MG63 (cell line): Measurements from ENCODE around the gene SH2D2A. TPM values are rescaled to one million over a fixed set of nuclear protein-coding genes. Genes with fewer than 3 reads are reported as not detected.

ENCODE experiments used
- DNase-seq: peaks from one replicate; pipeline ENCODE4 v3.0.0-alpha.2; 2020
- H3K27me3 ChIP-seq: fragments of 250-450 bp; sonication (Bioruptor Pico); 2 replicates; pipeline ENCODE4 v1.5.1; 2020; ENCODE audit warnings: mild to moderate bottlenecking, moderate library complexity
- H3K36me3 ChIP-seq: fragments of 250-450 bp; sonication (Bioruptor Pico); 2 replicates; pipeline ENCODE4 v1.5.1; 2020; ENCODE audit warnings: mild to moderate bottlenecking, moderate library complexity
- H3K4me3 ChIP-seq: fragments of 250-450 bp; sonication (Bioruptor Pico); 2 replicates; pipeline ENCODE4 v1.5.1; 2020; ENCODE audit warnings: mild to moderate bottlenecking, moderate library complexity
- H3K9me3 ChIP-seq: fragments of 250-450 bp; sonication (Bioruptor Pico); 2 replicates; pipeline ENCODE4 v1.5.1; 2020; ENCODE audit warnings: mild to moderate bottlenecking, moderate library complexity
- total RNA-seq: library from RNA; depleted of rRNA; stranded (reverse); fragments of >200 nt; shearing (Covaris generic); gene quantifications from 2 replicates; pipeline ENCODE4 v1.2.3, GENCODE V29; 2014; ENCODE audit warnings: low replicate concordance

Gene SH2D2A
- total RNA-seq, 1 experiment from 2014 or later: not detected

- no peak for DNase-seq
- H3K9me3 ChIP-seq: no peaks in the 10 kb centered on the region
- no peak overlapping the region for H3K4me3 ChIP-seq
- no peaks in the 10 kb centered on the region for H3K27me3 ChIP-seq
- H3K36me3 ChIP-seq: no peaks in the 10 kb centered on the region
Observed at GRCh38 chr1:156812293-156812990, 4.2 kb downstream of the SH2D2A start.

DNA sequence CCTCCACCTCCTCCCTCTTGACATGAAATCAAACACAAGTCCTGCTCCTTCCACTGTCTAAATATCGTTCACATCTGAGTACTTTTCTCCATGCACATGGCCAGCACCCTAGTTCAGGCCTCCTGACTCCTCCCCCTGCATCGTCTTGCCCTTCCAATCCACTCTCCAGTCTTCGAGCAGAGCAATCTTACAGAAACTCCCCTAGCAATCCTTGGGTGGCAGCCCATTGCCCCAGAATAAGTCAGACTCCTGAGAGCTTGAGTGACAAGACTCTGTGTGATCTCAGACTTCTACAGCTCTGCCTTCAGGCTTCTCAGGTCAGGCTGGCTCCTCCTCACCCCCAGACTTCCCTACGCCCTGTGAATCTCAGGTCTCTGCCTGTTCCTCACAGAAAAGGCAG is 5.5 kb downstream of the SH2D2A start:
- Histone ChIP-seq H3K27me3 (no peaks in the 10 kb centered on the region), H3K9me3 (no peaks in the 10 kb centered on the region), H3K4me3 (no peak overlapping the region), H3K36me3 (peaks cover 3% of the 10 kb centered on the region; the same call in 1 of the 2 replicates)
- no peak for DNase-seq

GRCh38 chr1:156809711-156810366 is 6.8 kb downstream of the SH2D2A start:
- Histone ChIP-seq H3K9me3 (no peaks in the 10 kb centered on the region), H3K36me3 (peaks cover 3% of the 10 kb centered on the region; the same call in 1 of the 2 replicates), H3K4me3 (no peak overlapping the region), H3K27me3 (no peaks in the 10 kb centered on the region)
- DNase-seq: no peak

DNA sequence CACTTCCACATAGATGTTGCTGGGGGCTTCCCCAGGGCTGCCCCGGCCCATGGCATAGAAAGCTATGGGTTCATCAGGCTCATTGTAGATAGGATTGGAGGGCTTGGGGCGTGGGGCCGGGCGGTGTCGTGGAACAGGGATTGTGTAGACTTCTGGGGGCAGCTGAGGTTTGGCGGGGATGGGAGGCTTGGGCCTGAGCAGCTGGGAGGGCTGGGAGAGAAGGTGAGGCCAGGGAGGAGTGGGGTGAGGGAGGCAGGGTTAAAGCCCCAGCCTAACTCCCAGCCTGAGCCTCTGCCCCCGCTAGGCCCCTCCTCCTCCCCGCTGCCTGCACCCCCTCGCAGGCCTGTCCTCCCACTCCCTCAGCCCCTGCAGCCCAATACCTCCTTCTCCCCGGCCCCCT is 7.4 kb downstream of the SH2D2A start:
- H3K9me3 ChIP-seq: no peaks in the 10 kb centered on the region
- no peaks in the 10 kb centered on the region for H3K27me3 ChIP-seq
- no peak for DNase-seq
- H3K4me3 ChIP-seq: no peak overlapping the region
- H3K36me3 ChIP-seq: peaks cover 3% of the 10 kb centered on the region; the same call in 1 of the 2 replicates

- H3K4me3 ChIP-seq: no peak overlapping the region
- H3K36me3 ChIP-seq: peaks cover 3% of the 10 kb centered on the region; the same call in 1 of the 2 replicates
- H3K27me3 ChIP-seq: no peaks in the 10 kb centered on the region
- H3K9me3 ChIP-seq: no peaks in the 10 kb centered on the region
- DNase-seq: no peak
Observed at GRCh38 chr1:156808186-156809030, 8.2 kb downstream of the SH2D2A start.

- Histone ChIP-seq H3K36me3 (peaks cover 5% of the 10 kb centered on the region; the same call in 1 of the 2 replicates), H3K4me3 (no peak overlapping the region), H3K9me3 (no peaks in the 10 kb centered on the region), H3K27me3 (no peaks in the 10 kb centered on the region)
- DNase-seq: no peak
Observed at GRCh38 chr1:156807627-156808026, 9.0 kb downstream of the SH2D2A start.

DNA sequence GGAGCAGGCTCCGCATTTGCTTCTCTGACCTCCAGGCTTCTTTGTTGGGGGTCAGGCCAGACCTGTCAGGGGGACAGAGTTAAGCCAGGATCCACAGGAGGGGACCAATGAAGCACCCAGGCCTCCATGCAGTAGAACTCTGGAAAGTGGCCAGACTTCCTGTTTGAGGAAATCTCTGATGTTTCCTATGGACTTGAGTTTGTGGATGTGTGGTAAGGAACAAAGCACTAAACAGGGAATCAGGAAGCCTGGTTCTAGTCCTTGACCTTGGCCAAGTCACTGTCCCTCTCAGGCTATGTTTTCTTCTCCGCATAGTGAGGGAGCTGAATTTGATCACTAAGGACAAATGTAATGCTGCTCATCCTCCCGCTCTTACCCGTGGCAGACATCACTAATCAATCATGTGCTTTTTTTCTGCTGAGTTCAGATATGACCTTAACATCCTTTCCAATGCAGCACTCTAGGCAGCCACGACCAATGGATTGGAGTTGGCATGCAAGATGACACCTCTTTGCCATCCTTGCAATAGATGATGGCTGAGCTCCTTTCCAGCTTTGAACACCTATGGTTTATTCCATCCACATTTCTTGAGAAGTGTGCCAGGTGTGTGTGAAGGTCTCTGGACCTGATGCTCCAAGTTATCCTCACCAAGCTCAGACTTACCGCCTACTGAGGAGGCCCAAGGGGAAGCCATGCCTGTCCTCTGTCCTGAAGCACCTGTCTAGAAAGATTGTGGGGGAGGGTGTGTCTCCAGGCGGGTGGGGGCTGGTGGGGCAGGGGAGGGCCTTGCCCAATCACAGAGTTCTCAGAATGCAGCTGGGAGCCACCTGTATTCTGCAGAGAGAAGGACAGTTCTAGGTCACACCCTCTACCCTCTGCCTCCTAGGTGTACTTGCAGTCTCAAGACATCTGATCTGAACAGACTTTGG is 9.9 kb downstream of the SH2D2A start:
- DNase-seq: no peak
- no peak overlapping the region for H3K4me3 ChIP-seq
- H3K9me3 ChIP-seq: no peaks in the 10 kb centered on the region
- no peaks in the 10 kb centered on the region for H3K27me3 ChIP-seq
- peaks cover 11% of the 10 kb centered on the region for H3K36me3 ChIP-seq

DNA sequence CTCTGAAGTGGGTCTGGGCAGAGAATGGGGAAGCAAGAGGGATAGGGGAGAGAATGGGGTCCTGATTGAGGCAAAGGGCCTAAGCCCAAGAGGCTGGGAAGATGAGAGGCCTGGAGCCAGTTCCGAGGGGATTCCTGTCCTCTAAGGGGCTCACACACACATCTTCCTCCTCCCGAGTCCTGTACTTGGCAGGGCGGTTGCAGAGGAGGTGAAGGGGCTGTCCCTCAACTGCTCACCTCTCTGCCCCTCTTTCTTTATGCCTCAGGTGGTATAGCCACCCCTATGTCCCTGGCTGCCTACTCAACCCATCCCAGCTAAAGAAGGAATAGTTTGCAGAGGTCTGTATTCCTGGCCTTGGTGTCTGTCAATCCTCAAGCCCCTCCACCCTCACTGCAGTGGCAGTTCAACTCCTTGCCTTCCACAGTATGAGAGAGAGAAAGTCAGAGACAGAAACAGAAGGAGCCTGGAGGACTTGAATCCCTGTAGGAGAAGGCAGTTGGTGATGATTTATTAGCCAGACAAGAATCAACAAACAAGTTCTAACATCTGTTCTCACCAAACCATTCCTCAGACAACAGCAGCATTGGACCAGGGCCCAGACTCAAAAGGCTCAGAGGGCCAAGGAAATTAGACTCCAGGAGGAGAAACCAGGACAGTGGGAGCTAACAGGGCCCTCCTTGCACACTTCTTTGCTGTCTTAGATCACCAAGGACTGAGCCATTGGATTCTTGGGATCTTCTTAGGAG is 10.7 kb downstream of the SH2D2A start:
- no peaks in the 10 kb centered on the region for H3K9me3 ChIP-seq
- no peaks in the 10 kb centered on the region for H3K27me3 ChIP-seq
- peak; percentile 83 for DNase-seq
- no peak overlapping the region for H3K4me3 ChIP-seq
- H3K36me3 ChIP-seq: peaks cover 19% of the 10 kb centered on the region

DNA sequence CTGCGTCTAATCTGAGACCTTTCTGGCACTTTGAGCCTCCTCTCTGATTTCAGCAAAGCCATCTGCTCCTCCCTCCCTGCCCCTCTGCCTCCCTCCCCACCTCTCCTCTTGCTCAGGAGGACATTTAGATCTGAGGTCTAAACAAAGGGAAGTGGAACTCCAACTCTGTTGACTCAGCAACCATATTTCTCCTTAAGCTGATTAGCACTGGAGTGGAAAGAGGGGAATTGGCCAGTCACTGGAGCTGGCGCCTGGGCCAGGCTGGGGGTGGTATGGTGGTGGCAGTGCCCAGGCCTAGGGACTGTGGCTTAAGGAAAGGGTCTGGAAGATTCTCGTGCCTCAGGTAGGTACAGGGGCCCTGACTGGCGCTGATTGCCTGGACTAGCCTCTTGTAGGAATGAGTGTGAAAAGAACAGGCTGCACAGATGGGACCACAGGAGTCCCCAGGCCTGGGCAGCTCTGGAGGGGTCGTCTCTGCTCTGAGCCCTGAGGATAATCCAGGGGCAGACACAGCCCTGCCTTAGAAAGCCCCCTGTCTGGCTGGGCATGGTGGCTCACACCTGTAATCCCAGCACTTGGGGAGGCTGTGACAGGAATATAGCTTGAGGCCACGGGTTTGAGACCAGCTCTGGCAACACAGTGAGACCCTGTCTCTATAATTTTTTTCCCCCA is 11.9 kb downstream of the SH2D2A start:
- peak; percentile 45 for DNase-seq
- Histone ChIP-seq H3K9me3 (no peaks in the 10 kb centered on the region), H3K27me3 (no peaks in the 10 kb centered on the region)

DNA sequence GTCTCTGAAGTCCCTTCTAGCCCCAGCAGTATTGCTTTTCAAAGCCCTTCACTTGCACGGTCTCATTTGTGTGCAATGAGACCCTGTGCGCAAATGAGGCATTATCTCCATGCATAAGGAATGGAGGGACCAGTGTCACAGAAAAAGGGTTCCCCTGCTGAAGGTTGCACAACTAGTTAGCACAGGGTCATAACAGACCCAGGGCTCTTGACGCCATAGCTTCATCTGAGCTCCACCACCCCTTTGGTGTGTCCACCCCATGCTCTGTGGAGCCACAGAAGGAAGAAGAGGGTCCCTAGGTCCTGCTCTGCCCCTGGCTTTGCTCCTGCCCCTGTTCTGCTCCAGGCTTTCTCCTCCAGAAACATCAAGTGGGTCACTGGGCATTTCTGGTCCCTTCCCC is 12.6 kb downstream of the SH2D2A start:
- H3K36me3 ChIP-seq: peaks cover 37% of the 10 kb centered on the region
- no peak overlapping the region for H3K4me3 ChIP-seq
- H3K27me3 ChIP-seq: no peaks in the 10 kb centered on the region
- H3K9me3 ChIP-seq: no peaks in the 10 kb centered on the region
- DNase-seq: no peak

More for the DNA sequence above, 11.9 kb downstream of the SH2D2A start:
- Histone ChIP-seq H3K36me3 (peaks cover 30% of the 10 kb centered on the region), H3K4me3 (no peak overlapping the region)

GRCh38 chr1:156803086-156803851 is 13.4 kb downstream of the SH2D2A start:
- Histone ChIP-seq H3K27me3 (no peaks in the 10 kb centered on the region), H3K36me3 (peaks cover 43% of the 10 kb centered on the region), H3K9me3 (no peaks in the 10 kb centered on the region), H3K4me3 (no peak overlapping the region)
- no peak for DNase-seq

DNA sequence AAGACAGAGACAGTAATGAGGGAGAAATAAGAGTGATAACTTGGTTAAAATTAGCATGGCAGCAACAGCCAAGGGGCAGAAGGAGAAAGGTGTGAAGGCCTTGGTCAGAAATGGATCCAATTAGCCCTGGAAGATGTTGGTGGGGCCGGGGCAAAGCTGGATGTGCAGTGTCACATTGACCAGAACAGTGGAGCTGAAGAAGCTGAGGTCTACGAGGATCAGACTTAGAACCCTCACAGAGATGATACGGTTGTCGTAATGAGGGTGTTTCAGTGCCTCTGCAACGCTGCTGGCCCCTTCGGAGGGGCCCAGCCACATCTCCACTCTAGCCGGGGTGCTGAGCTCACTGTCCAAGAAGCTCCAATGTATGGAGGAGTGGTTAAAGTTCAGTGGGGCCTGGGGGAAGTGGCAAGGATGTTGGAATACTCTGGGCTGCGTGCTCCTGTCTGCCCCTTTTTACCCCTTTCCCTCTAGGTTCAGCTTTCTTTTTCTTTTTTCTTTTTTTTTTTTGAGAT is 14.2 kb downstream of the SH2D2A start:
- Histone ChIP-seq H3K9me3 (no peaks in the 10 kb centered on the region), H3K27me3 (no peaks in the 10 kb centered on the region), H3K4me3 (no peak overlapping the region), H3K36me3 (peaks cover 51% of the 10 kb centered on the region)
- no peak for DNase-seq

DNA sequence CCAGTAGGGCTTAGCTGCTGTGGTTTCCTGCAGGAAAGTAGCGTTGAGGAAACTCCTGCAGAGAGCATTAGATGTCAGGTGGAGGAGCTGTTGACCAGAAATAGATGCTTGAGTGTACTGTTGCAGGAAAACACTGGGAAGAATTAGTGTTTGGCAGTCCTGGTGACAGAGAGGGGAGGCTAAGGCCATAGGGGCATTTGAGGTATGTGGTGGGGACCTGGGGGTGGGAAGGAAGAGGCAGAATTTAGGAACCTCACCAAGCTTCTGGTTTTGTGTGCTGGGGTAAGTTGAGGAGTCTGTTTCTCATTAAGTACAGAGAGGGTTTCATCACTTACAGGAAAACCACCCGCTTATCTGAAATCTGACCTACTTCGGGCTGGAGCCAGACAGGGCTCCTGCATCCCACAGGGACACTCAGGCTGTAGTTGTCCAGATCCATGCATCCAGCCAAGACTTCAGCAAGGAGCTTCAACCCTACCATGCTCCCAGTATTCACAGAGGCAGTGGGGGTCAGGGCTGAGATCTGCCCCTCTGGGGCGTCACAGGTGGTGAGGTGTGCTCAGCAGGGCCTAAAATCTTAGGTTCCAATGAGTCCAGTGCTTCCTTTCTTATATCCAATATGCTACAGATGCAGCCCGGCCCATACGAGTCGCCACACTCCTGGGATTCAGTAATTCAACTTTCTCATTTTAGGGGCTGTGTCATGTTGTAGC is 15.1 kb downstream of the SH2D2A start:
- no peak overlapping the region for H3K4me3 ChIP-seq
- DNase-seq: no peak
- no peaks in the 10 kb centered on the region for H3K9me3 ChIP-seq
- no peaks in the 10 kb centered on the region for H3K27me3 ChIP-seq
- peaks cover 56% of the 10 kb centered on the region for H3K36me3 ChIP-seq
